A673 (cell line): ENCODE results near the gene YRDC. TPM values are rescaled to one million over a fixed set of nuclear protein-coding genes. Genes with fewer than 3 reads are reported as not detected.

Experiments
- BruUV-seq: library from RNA; stranded (reverse); fragments of 400-500 nt; replicated peaks from 2 replicates; lab custom pipeline; 2021; lab: Mats Ljungman, UMichigan
- CTCF ChIA-PET: fragments of 300-600 bp; sonication (Branson Sonifier 250); formaldehyde crosslinking; loops from one replicate; lab custom pipeline; 2022; ENCODE audit warnings: antibody characterized with exemption; lab: Charles Lee
- POLR2A ChIA-PET: fragments of 300-600 bp; sonication (Branson Sonifier 250); formaldehyde crosslinking; loops from one replicate; lab custom pipeline; 2022; ENCODE audit warnings: antibody characterized with exemption; ENCODE audit not compliant: low non-redundant PET; lab: Charles Lee
- DNase-seq: peaks from one replicate; pipeline ENCODE4 v3.0.0-alpha.2; 2015; ENCODE audit warnings: low spot score
- H3K27ac ChIP-seq: fragments of 200-600 bp; sonication (generic); 2 replicates; pipeline ENCODE4 v1.5.1; 2016; ENCODE audit warnings: mixed run types, low read depth, mild to moderate bottlenecking, mixed read lengths, antibody characterized with exemption, low read length; ENCODE audit not compliant: poor library complexity, severe bottlenecking
- H3K27me3 ChIP-seq: fragments of 200-600 bp; sonication (generic); replicated peaks from 2 replicates; pipeline ENCODE4 v1.6.1; 2017; ENCODE audit warnings: mixed run types, low read depth, mild to moderate bottlenecking, mixed read lengths, antibody characterized with exemption, low read length; ENCODE audit not compliant: insufficient read depth, poor library complexity
- H3K36me3 ChIP-seq: fragments of 200-600 bp; sonication (generic); 2 replicates; pipeline ENCODE4 v1.6.1; 2016; ENCODE audit warnings: mixed run types, mild to moderate bottlenecking, mixed read lengths, antibody characterized with exemption, low read length; ENCODE audit not compliant: insufficient read depth, poor library complexity, severe bottlenecking
- H3K4me1 ChIP-seq: fragments of 200-600 bp; sonication (generic); 2 replicates; pipeline ENCODE4 v1.6.1; 2017; ENCODE audit warnings: mixed run types, mild to moderate bottlenecking, mixed read lengths, antibody characterized with exemption, low read length; ENCODE audit not compliant: insufficient read depth, poor library complexity, severe bottlenecking
- H3K4me3 ChIP-seq: fragments of 200-600 bp; sonication (generic); 2 replicates; pipeline ENCODE4 v1.5.1; 2016; ENCODE audit warnings: low read depth, mixed run types, mild to moderate bottlenecking, mixed read lengths, low read length; ENCODE audit not compliant: poor library complexity, severe bottlenecking
- H3K9me3 ChIP-seq: fragments of 200-600 bp; sonication (generic); 2 replicates; pipeline ENCODE4 v1.6.1; 2016; ENCODE audit warnings: mixed run types, low read depth, mild to moderate bottlenecking, mixed read lengths, antibody characterized with exemption, low read length; ENCODE audit not compliant: poor library complexity, severe bottlenecking
- EZH2 ChIP-seq: fragments of 200-600 bp; sonication (generic); IDR thresholded peaks from 2 replicates; pipeline ENCODE4 v1.6.1; 2017; ENCODE audit warnings: borderline replicate concordance, low read depth, mild to moderate bottlenecking, mixed read lengths, antibody characterized with exemption, low read length; ENCODE audit not compliant: poor library complexity, severe bottlenecking
- intact Hi-C: fragments of 100-400 bp; cut with micrococcal nuclease; formaldehyde crosslinking; loops from one replicate; pipeline ENCODE4 v1.10.0; 2022; ENCODE audit not compliant: unreplicated experiment
- total RNA-seq: library from RNA; stranded (reverse); gene quantifications from 2 replicates; pipeline ENCODE4 v1.2.3, GENCODE V29; 2021
- TF ChIP-seq, protein P1 (sequence below): fragments of 300-800, 200-600 bp; sonication (generic); conservative IDR thresholded peaks from 2 replicates; pipeline ENCODE4 v1.5.1; 2017; ENCODE audit warnings: low read depth, mild to moderate bottlenecking, antibody characterized with exemption, low read length, moderate library complexity, mixed read lengths

Gene YRDC
- total RNA-seq, 1 experiment from 2014 or later, result 38.5 TPM

DNA sequence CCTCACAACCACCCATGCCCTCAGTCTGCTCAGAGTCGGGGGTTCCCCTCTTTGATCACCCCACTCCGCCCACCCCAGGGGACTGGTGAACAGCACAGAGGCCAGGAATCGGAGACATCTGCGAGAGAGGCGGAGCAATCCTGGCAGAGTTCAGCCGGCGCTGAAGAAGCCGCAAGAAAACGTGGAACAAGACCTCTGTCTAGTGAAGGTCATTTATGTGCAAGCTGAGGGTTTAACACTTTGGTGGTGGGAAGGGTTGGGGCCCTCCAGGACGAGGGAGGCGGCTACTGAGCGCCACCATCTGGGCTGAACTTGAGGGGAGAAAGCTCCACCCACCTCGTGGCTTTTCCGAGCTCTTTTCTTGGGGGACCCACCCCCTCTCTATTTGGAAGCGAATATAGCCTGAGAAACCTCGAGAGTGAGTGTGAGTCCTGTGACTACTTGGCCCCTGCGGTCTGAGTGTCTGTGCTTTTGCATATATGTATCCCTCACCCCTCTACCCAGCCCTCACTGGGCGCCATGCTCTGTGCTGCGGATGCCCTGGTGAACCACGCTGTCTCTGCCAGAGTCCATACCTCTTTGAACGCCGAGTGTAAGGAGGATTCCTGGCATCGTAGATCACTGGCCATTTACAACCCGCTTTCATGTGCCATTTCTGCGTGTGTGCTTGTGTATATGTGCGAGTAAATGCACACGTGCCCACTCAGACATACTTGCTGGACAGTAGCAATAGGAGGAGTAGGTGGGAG lies 41.9 kb downstream of the YRDC start:
- H3K27me3 ChIP-seq, result peaks cover 89% of the 10 kb centered on the region
- DNase-seq, result no peak
- H3K9me3 ChIP-seq, result no peaks in the 10 kb centered on the region
- BruUV-seq, result no TSS peak
- intact Hi-C loops, result no loop called here
- ChIA-PET CTCF (interaction anchor here (0.6 kb wide), 1 partner anchor 19 kb away, joined by 6 read pairs; no protein-coding TSS in a partner anchor), POLR2A (no interaction called here)
- no peaks in the 10 kb centered on the region for H3K4me1 ChIP-seq
- TF ChIP-seq, protein P1, sequence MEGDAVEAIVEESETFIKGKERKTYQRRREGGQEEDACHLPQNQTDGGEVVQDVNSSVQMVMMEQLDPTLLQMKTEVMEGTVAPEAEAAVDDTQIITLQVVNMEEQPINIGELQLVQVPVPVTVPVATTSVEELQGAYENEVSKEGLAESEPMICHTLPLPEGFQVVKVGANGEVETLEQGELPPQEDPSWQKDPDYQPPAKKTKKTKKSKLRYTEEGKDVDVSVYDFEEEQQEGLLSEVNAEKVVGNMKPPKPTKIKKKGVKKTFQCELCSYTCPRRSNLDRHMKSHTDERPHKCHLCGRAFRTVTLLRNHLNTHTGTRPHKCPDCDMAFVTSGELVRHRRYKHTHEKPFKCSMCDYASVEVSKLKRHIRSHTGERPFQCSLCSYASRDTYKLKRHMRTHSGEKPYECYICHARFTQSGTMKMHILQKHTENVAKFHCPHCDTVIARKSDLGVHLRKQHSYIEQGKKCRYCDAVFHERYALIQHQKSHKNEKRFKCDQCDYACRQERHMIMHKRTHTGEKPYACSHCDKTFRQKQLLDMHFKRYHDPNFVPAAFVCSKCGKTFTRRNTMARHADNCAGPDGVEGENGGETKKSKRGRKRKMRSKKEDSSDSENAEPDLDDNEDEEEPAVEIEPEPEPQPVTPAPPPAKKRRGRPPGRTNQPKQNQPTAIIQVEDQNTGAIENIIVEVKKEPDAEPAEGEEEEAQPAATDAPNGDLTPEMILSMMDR, result 0 out of 2 replicates have a peak, but pooled peaks have one; percentile 28
- TF ChIP-seq EZH2, result peak; percentile 62
- H3K4me3 ChIP-seq, result no peak overlapping the region
- H3K27ac ChIP-seq, result no peak overlapping the region
- H3K36me3 ChIP-seq, result no peaks in the 10 kb centered on the region

GRCh38 chr1:37764888-37765441 lies 43.0 kb downstream of the YRDC start, which contains the start of gene EPHA10:
TSS of gene EPHA10 (minus strand) at chr1:37765120. CDS start at chr1:37765066, 54 bp downstream.
- DNase-seq, result no peak
- no peak within 1 kb of the TSS for H3K4me3 ChIP-seq
- ChIA-PET POLR2A (no interaction called here), CTCF (interaction anchor here (0.6 kb wide), 1 partner anchor 31 kb away, joined by 5 read pairs; no protein-coding TSS in a partner anchor)
- intact Hi-C loops, result no loop called here
- peaks cover 87% of the 10 kb centered on the region for H3K27me3 ChIP-seq
- peak; percentile 83 for TF ChIP-seq EZH2
- TF ChIP-seq, protein P1, result no peak
- no peaks in the 10 kb centered on the region for H3K9me3 ChIP-seq
- no peaks in the 10 kb centered on the region for H3K4me1 ChIP-seq
- no peak within 1 kb of the TSS for H3K27ac ChIP-seq
- no peaks in the 10 kb centered on the region for H3K36me3 ChIP-seq
- BruUV-seq, result no TSS peak

DNA sequence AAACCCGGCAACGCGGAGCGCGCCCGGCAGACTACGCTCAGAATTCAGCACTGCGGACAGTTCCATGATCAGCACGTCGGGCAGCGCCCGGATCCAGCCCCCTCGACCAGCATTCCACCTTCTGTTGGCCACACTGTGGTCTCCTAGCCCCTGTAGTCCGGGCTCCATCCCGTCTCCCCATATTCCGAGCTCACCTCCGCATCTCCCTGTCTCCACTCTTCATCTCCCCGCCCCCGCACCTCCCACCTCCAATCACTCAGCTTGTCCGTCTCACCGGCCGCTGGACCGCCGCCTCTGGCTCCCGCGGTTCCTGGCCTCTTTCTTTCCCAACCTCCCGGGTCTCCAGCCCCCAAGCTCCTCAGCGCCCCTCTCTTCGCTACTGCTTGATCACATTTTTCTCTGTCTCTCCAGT lies 43.6 kb downstream of the YRDC start:
- Histone ChIP-seq H3K27ac (no peak overlapping the region), H3K27me3 (peaks cover 85% of the 10 kb centered on the region), H3K4me3 (no peak overlapping the region), H3K36me3 (no peaks in the 10 kb centered on the region), H3K9me3 (no peaks in the 10 kb centered on the region), H3K4me1 (no peaks in the 10 kb centered on the region)
- CTCF ChIA-PET, result no interaction called here
- DNase-seq, result peak; percentile 63
- TF ChIP-seq, protein P1, result no peak
- no peak for TF ChIP-seq EZH2
- no TSS peak for BruUV-seq
- intact Hi-C loops, result no loop called here
- POLR2A ChIA-PET, result no interaction called here
